Activated CD4-positive, alpha-beta T cell treated with anti-CD3 and anti-CD28 coated beads, Interleukin-2, Interleukin-4, amounts not matched to agents 100 ng/mL and 50 ng/mL, durations not matched to agents 16 hours and 8 hours (primary cell): ENCODE data around the gene RASA3.
"Not testable (repeated sequence)": the region's sequence is repeated elsewhere in the genome, so short reads cannot be mapped to it uniquely, and the experiment has no call there.

Experiments used
- DNase-seq: peaks from one replicate; pipeline ENCODE4 v3.0.0-alpha.2; 2020; ENCODE audit warnings: low spot score

The RASA3 gene

GRCh38 chr13:114080739-114081561, 51.5 kb downstream of the RASA3 start:
- DNase-seq: no peak

GRCh38 chr13:114079601-114080536, 52.6 kb downstream of the RASA3 start:
- DNase-seq: no peak

GRCh38 chr13:114078461-114079451, 53.7 kb downstream of the RASA3 start:
- DNase-seq: no peak

GRCh38 chr13:114077933-114078325, 54.5 kb downstream of the RASA3 start:
- DNase-seq: no peak

GRCh38 chr13:114077099-114077932, 55.1 kb downstream of the RASA3 start:
- DNase-seq: no peak

- DNase-seq: no peak
Observed at GRCh38 chr13:114076329-114077090, 55.9 kb downstream of the RASA3 start.

GRCh38 chr13:114075811-114076210, 56.6 kb downstream of the RASA3 start:
- not testable (repeated sequence) for DNase-seq

- DNase-seq: no peak
Observed at GRCh38 chr13:114074671-114075315, 57.6 kb downstream of the RASA3 start.

GRCh38 chr13:114073881-114074612, 58.4 kb downstream of the RASA3 start:
- DNase-seq: no peak

- DNase-seq: no peak
Observed at GRCh38 chr13:114072421-114072820, 60.0 kb downstream of the RASA3 start.

GRCh38 chr13:114071991-114072390, 60.4 kb downstream of the RASA3 start:
- DNase-seq: no peak

- DNase-seq: no peak
Observed at GRCh38 chr13:114071410-114071809, 61.0 kb downstream of the RASA3 start.

GRCh38 chr13:114070098-114070799, 62.2 kb downstream of the RASA3 start:
- DNase-seq: no peak

- DNase-seq: no peak
Observed at GRCh38 chr13:114069376-114070097, 62.9 kb downstream of the RASA3 start.

GRCh38 chr13:114068656-114069318, 63.6 kb downstream of the RASA3 start:
- DNase-seq: no peak

- no peak for DNase-seq
Observed at GRCh38 chr13:114067886-114068651, 64.4 kb downstream of the RASA3 start.
